NCI-H460 (cell line): ENCODE measurements around the gene ALAD. TPM values are rescaled to one million over a fixed set of nuclear protein-coding genes. Genes with fewer than 3 reads are reported as not detected.
"Not testable (repeated sequence)": the region's sequence is repeated elsewhere in the genome, so short reads cannot be mapped to it uniquely, and the experiment has no call there.

ENCODE experiments used
- DNase-seq: peaks from one replicate; pipeline ENCODE4 v3.0.0-alpha.2; 2016; ENCODE audit warnings: low read depth; ENCODE audit errors: extremely low read depth
- polyA plus RNA-seq: library from polyadenylated mRNA; depleted of rRNA; stranded (reverse); fragments of >200 nt; gene quantifications from 2 replicates; pipeline ENCODE4 v1.2.3, GENCODE V29; 2014; cell fraction: nucleus; rRNA removed
- total RNA-seq: library from RNA; depleted of rRNA; stranded (reverse); fragments of >200 nt; shearing (Covaris generic); gene quantifications from 2 replicates; pipeline ENCODE4 v1.2.3, GENCODE V29; 2014; rRNA removed

Gene ALAD
- total RNA-seq: 7.3 and 8.6 TPM in 2 replicates
- 29.6 and 31.0 TPM in 2 replicates for polyA plus RNA-seq

DNA sequence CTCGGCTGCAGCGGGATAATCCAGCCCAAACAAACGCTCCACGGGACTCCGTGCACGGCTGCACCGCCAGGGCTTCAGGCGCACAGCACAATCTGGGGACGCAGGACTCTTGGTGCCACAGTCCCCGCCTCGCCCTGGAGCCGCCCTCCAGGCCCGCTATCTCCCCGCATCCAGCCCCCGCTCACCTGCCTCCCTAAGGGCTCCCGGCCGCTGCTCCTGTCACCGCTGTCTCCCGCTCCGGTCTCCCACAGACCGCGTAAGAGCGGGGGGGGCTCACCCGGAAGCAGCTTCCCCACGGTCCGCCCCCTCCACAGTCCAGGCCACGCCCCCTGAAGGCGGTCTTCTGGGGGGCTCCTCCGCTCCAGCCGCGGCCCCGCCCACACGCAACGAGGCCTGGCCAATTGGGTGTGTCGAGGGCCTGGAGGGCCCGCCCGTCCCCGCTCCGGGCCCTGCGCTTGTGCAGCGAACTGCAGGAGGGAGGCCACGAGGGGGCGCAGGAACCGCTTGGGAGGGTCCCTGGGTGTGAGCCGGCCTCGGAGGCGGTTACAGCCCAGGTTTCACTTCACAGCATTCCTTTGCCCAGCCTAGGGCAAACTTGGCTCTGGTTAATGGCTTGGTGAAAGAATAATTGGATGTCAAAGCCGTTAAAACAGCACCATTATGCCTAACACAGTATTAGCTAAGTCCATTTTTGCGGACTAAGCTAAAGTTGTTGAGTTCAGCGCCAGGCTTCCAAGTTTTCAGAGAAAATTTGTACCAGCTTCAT, at the start of gene ALAD:
Gene ALAD (minus strand): TSS at position 258 of the 766 bp plus-strand sequence. CDS start 7,725 bp downstream, outside the sequence.
- peak; percentile 98 for DNase-seq

DNA sequence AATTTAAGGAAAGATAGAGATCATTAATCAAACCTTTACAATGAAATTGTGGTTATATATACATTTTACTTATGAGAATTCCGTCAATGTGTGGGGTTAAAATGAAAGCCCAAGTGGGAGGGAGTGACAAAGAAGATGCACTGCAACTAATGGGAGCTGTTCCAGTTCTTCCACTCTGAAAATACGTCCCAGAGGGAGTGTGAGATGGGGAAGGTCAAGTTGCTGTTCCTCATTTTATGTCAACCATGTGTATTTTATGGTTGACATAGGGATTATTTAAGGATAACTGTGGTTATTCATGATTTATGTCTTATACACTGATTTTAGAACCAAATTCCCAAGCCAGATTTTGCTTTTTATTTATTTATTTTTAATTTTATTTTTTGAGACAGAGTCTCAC, 48.3 kb upstream of the ALAD start:
- DNase-seq: no peak

DNA sequence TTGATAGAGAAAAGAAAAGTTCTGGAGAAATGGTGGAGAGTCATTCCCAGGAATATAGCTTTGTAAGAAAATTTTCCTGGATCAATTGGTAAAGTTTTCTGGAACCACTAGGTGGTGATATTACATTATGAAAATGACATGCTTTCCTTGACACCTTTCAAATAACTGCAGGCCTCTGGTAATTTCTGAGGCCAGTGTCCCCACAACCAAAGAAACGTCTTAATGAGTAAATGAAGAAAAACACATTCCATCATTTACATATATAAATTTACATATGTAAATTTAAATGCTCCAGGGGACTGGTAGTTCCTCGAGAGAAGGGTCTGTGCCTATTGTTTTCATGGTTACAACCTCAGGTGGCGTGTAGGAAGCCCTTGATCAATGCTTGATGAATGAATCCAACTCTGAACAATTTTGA, 45.2 kb upstream of the ALAD start:
- DNase-seq: peak; percentile 43

DNA sequence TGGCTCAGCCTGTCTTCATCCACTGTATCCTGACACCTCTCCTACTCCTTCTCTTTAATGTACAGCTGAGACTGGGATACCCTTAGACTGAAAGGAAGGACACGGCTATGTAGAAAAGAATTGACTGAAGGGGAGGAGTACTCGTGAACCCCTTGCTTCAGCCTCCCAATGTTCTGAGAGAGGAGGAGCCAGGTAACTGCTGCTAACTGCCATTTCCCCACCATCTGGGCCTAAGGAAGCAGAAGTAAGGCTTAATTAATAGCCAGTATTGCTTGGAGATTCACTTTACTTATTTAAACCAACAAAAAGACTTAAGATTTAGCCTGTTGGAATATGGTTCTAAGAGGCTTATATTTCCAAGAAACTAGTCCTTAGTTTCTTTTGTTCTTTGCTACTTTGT, 43.7 kb upstream of the ALAD start:
- no peak for DNase-seq

DNA sequence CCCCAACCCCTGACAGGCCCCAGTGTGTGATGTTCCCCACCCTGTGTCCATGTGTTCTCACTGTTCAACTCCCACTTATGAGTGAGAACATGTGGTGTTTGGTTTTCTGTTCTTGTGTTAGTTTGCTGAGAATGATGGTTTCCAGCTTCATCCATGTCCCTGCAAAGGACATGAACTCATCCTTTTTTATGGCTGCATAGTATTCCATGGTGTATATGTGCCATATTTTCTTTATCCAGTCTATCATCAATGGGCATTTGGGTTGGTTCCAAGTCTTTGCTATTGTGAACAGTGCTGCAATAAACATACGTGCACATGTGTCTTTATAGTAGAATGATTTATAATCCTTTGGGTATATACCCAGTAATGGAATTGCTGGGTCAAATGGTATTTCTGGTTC, 36.6 kb upstream of the ALAD start:
- not testable (repeated sequence) for DNase-seq

DNA sequence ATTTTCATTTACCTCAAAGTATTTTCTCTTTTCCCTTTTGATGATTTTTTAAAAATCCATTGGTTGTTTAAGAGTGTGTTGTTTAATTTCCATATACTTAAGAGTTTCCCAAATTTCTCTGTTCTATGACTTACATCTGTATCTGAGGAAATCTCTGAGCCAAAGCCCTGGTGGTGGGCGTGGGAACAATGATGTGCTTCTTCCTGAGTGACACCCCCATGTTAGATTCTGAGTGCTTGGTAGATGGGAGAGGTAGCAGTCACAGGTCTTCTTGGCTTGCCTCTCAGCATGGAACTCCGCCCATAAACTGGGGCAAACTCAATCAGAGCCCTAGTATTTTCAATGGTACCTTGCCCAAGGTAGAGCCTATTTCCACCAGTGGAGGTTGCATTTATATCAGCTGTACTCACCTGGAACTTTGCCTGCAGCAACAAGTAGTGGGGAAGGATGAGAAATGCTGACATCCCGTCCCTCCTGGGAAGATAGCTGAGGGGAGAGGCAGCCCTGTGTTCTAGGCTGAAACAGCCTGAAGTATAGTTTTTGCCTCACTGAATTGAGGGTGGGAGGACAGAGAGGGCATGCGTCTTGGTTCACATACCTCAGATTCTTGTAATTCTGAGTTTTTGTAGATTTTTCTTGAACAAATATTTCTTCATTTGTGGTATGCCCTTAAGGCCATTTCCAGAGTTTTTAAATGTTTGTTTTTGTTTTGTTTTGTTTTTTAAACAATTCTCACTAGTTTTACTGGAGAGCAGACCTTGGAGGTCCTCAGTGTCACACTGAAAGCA, 35.8 kb upstream of the ALAD start:
- no peak for DNase-seq

DNA sequence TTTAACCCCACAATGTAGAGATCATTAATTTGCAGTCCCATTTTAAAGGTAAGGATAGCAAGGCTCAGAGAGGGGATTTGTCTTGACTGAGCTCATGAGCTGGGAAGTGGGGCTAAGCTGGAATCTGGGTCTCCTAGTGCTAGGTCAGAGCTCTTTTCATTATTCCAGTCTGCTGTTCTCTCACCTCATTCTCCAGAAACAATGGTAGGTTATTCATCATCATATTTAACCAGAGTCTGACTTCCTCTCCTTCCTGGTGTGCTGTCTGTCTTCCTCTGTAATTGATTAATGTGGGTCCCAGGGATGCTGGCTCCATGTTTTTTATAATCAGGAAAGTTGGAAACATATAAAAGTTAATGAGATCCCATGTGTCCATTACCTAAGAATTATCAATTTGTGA, 30.1 kb upstream of the ALAD start:
- DNase-seq: no peak

DNA sequence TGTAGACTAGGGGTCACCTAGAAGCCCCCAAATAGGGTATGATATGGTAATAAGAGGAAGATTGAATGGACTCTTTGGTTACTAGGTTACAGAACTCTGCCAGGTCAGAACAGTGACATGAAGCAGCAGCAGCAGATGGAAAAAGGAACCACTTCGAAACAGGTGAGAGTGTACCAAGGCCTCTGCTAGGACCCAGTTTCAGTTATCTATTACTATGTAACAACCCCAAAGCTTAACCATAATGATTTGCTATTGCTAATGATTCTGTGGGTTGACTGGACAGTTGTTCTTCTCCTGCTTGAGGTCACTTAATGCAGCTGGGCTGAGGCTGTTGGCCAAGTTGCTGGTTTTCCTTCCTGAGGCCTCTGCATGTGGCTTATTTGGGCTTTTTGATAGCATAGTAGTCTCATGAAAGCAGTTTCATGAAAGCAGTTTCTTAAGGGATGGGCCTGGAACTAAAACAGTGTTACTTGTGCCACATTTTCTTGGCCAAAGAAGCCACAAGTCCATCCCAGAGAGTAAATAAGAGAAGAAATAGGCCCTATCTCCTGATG, 27.1 kb upstream of the ALAD start:
- no peak for DNase-seq

DNA sequence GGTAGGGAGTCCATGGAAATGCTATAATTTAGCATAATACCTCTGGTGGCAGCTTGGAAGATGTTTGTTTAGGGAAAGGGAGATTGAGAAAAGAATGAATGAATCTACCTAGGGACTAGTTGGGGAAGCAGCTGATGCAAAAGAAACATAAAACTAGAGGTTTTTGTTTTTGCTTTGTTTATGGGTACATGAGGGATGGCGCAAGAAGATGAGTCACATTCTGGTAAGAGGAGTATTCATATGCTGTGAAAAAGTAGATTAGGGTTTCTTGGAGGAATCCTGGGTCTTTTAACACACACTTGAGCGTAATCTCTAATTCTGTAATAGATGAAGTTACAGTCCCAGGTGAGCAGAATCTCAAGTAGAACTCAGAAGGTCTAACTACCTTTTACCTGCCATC, 26.5 kb upstream of the ALAD start:
- DNase-seq: no peak

DNA sequence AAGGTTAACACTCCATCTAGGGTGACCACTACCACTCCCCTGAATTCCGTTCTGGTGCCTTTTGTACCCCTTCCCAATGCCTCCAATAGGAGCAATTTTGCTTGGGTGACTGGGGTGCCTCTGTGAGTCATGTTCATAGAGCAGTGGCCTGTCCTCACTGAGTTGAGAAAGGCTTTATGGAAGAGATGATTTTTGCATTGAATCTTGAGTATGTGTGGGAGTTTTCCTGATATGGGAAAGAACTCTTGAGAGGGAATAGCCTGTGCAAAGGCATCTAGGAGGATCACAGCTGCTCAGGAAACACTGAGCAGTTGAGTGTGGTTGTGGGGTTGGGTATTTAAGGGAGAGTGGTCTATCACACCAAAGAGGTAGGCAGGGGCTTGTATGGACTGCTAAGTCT, 25.6 kb upstream of the ALAD start:
- no peak for DNase-seq

DNA sequence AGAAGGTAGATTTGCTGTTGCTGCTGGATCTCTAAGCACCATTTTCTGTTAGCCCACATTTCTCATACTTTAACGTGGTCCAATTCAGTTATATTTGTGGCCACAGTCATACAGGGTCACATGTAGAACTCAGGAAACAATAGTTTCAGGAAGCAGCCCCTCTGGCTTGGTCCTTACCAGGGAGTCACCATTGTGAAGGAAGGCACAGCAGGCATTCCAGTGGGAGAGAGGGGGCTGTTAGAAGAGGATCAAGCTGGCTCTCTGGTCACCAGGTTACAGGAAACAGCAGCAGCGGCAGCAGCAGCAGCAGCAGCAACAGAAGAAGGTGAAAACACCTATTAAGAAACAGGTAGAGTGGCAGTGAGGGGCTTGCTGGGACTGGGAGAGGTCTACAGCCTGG, 24.0 kb upstream of the ALAD start:
- DNase-seq: no peak

DNA sequence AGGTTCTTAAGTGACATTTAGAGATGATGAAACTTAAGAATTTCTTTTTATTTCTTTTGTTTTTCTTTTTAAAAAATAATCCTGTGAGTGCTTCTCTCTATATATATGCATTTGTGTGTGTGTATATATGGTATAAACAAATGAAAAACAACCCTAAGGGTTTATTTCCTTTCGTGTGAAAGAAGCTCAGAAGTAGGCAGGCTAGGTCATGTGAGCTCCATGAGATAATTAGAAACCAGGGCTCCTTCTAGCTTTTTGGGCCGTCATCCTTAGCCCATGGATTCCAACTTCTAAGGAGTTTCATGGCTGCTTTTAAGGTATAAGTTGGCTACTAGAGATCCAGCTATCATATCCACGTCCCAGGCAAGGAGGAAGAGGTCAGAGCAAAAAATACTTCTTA, 20.6 kb upstream of the ALAD start:
- no peak for DNase-seq

DNA sequence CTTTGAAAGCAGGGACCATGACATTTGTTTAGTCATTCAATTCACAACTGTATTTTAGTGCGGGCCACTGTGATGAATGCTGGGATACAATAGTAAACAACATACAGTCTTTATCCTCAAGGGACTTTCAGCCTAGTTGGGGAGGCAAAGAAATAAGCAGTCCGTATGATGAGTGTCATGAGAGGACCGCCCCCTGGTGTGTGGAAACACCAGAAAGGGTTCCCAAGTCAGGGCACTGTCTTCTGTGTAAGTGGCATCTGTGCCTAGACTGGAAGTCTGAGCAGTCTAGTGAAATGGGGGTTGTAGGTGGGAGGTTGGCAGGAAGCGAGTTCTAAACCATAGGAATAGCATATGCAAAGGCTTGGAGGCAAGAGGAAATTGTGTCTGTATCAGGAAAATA, 16.3 kb upstream of the ALAD start:
- no peak for DNase-seq

DNA sequence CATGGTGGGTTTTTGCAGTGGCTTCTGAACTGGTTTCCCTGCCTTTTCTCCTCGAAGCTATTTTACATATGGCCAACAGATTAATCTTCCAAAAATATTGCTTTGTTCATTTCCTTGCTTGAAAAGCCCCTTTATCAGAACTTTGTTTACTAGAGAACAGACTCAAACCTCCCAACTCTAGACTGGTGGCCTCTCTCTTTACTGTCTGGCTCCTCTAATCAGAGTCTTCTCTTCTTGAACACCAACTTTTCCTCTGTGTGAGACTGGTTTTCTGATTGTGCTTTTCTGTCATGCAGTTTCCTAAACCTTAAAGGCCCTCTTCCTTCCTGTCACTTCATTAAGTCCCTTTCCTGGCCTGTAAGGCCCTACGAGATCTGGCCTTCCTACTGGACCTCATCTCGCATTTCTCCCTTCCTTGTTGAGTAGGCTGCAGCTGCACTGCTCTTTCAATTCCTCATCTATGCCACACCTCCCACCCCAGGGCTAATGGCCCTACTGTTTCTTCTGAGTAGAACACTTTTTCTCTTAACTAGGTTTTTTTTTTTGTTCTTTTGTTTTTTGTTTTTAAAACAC, 15.2 kb upstream of the ALAD start:
- DNase-seq: no peak

DNA sequence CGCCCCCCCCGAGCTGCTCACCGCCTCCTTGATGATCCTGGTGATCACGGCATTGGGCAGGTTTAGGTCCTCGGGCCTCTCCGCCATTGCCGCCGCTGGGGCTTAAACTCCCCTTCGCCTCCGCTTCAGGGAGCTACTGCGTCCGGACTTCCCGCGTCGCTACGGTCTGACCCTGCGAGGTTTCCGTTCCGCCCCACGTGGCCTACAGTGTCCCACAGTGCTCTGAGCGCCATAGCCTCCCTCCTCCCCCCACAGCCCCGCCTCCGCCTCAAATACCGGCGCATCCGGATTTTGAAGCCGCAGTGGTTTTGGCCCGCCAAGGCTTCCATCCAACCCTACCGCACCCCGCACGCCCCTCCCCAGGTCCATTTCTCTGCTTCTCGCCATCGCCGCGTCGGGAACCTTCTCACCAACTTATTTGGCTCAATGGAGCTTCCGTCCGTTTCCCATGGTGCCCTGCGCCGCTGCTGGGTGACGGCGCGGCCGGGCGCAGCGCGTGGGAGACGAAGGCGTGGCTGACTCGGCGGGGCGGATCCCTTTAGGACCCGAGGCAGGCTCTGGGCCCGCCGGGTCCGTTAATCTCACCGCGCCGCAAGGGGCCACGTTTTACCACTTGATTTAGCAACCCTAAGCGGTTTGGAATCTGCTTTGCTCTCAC, 9.3 kb upstream of the ALAD start, which contains the start of the genes C9orf43 and POLE3:
Gene C9orf43 (plus strand): TSS at position 541 of the 658 bp plus-strand sequence. CDS start 2,747 bp downstream, outside the sequence.
Gene POLE3 (minus strand): TSS at position 469 of the 658 bp plus-strand sequence. CDS start 382 bp downstream, at position 87.
- peak; percentile 94 for DNase-seq

DNA sequence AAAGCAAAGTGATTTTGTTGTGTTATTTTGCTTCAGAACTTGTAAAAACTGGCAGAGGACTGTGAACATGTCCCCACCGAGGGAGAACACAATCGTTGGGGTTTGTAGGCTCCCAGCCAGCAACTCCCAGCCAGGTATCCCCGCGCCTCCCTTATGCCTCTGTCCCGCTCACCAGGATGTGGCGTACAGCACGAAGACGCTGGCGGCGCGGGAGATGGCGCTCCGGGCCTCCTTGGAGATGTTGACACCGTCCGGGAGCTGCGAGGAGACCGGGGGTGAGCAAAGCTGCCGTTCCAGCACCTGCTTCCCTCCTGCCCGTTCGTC, 8.8 kb upstream of the ALAD start:
- DNase-seq: no peak

DNA sequence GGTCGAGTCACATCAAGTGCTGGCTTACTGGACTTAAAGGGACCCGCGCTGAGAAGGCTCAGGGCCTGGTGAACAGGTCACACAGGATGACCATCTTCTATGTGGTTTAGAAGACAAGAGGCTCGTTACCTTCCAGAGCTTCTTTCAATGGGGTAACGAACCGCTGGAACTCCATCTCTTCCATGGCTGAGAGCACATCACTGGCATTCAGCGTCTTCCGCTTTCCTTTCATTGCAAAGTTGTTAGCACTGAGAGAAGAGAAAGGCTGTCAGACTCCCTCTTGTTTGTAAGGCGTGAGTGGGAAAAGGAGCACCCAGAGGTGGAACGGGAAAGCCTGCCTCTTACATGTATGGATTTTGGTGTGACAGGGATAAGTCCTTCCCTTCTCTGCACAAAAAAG, 8.4 kb upstream of the ALAD start:
- no peak for DNase-seq

DNA sequence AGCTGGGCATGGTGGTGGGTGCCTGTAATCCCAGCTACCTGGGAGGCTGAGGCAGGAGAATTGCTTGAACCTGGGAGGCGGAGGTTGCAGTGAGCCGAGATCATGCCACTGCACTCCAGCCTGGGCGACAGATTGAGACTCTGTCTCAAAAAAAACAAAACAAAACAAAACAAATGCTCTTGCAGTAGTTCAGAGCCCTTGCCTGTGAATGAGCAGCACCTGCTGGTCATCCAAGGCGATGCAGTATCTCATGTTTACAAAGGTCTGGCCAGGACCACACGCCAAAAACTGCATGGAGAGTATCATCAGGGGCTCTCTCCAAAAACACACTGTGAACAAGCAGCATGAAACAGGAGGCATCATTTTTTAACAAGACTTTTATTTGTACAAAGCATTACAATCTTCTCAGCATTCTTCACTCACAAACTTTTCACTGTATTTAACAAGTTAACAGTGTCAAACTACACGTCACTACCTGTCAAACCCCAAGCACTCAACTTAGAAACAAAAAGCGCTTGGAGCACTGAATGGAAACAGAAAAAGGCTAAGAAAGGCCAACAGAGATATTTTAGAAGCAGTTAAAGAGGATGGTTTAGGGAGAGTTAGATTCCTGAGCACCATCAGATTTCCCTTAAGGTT, 5.9 kb upstream of the ALAD start:
- peak; percentile 62 for DNase-seq

DNA sequence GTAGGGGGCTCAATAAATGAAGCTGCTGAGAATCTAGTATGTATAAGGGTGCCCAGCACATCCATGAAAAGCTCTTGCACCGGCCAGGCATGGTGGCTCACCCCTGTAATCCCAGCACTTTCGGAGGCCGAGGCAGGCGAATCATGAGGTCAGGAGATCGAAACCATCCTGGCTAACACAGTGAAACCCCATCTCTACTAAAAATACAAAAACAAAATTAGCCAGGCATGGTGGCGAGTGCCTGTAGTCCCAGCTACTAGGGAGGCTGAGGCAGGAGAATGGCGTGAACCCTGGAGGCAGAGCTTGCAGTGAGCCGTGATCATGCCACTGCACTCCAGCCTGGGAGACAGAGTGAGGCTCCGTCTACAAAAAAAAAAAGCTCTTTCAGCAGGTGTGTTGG, 5.3 kb upstream of the ALAD start:
- DNase-seq: not testable (repeated sequence)

DNA sequence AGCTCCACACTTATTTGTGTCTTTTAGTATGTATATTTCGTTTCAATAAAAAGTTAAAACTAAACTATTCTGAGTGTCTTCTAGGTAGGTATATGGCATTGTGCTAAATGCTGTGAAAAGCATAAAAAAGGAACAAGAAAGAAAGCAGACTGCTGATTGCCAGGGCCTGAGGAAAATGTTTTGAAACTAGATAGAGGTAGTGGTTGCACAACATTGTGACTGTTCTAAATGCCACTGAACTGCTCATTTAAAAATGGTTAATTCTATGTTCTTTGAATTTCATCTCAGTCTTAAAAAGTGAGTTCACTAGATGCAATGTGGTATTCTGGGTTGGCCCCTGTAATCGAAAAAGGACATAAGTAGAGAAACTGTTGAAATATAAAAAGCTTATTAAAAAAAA, 2.6 kb upstream of the ALAD start:
- no peak for DNase-seq
